ENCODE data around the gene LIF.

DNA sequence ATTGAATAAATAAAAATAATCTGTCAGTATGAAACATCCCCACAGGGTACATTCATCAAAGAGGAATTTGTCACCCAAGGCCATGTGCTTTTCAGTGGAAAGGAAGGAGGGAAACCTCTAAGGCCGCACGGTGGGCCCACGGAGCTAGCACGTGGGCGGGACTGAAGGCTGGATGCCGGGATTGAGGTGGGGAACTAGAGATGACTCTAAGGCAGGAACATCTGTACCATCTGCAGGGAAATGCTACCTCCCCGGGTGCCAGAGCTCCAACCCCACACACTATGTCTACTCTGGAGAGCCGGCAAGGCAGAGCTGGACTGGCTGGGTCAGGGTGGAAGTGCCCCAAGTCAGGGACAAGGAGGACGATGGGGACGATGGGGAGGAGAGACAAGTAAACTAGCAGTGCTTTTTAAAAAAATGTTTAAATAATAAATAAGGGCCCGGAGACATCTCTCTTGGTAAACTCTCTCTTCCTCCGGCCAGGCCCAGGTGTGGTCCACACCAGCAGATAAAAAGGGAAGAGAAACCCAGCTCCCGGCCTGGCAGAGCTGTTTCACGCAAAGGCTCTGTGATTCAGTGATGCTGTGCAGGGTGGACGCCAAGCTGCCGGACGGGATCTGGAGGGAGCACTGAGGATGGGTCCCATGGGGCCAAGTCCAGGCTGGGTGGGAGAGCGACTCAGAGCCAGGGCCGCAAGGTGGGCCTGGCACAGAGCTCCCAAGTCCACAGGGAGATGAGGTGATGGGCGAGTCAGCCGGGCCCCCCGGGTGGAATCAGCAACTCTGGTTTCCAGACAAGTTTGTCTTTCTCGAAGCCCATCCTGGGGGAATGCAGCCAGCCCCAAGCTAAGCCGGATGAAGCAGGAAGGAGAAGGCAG lies 5.8 kb downstream of the LIF start:
- no peak for TF ChIP-seq ZC3H10 (CRISPR knock-in tag; IDR thresholded peaks at IDR 0.05)
- TF ChIP-seq GLIS3 (CRISPR knock-in tag; IDR thresholded peaks at IDR 0.05), result no peak
- no peak for TF ChIP-seq ARNTL (CRISPR knock-in tag; IDR thresholded peaks at IDR 0.05; ENCODE audit: borderline replicate concordance, low read depth)
- no peak for TF ChIP-seq CSDC2 (CRISPR knock-in tag; IDR thresholded peaks at IDR 0.05)
- no peak for TF ChIP-seq ZFP3 (CRISPR knock-in tag; IDR thresholded peaks at IDR 0.05)
- TF ChIP-seq ZNF70 (CRISPR knock-in tag; IDR thresholded peaks at IDR 0.05), result no peak
- no peak for TF ChIP-seq TOX (CRISPR knock-in tag; IDR thresholded peaks at IDR 0.05; ENCODE audit: borderline replicate concordance)
- TF ChIP-seq, protein P1, sequence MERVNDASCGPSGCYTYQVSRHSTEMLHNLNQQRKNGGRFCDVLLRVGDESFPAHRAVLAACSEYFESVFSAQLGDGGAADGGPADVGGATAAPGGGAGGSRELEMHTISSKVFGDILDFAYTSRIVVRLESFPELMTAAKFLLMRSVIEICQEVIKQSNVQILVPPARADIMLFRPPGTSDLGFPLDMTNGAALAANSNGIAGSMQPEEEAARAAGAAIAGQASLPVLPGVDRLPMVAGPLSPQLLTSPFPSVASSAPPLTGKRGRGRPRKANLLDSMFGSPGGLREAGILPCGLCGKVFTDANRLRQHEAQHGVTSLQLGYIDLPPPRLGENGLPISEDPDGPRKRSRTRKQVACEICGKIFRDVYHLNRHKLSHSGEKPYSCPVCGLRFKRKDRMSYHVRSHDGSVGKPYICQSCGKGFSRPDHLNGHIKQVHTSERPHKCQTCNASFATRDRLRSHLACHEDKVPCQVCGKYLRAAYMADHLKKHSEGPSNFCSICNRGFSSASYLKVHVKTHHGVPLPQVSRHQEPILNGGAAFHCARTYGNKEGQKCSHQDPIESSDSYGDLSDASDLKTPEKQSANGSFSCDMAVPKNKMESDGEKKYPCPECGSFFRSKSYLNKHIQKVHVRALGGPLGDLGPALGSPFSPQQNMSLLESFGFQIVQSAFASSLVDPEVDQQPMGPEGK (CRISPR knock-in tag; IDR thresholded peaks at IDR 0.05; ENCODE audit: borderline replicate concordance), result no peak
- TF ChIP-seq, protein P2, sequence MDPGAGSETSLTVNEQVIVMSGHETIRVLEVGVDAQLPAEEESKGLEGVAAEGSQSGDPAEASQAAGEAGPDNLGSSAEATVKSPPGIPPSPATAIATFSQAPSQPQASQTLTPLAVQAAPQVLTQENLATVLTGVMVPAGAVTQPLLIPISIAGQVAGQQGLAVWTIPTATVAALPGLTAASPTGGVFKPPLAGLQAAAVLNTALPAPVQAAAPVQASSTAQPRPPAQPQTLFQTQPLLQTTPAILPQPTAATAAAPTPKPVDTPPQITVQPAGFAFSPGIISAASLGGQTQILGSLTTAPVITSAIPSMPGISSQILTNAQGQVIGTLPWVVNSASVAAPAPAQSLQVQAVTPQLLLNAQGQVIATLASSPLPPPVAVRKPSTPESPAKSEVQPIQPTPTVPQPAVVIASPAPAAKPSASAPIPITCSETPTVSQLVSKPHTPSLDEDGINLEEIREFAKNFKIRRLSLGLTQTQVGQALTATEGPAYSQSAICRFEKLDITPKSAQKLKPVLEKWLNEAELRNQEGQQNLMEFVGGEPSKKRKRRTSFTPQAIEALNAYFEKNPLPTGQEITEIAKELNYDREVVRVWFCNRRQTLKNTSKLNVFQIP (CRISPR knock-in tag; IDR thresholded peaks at IDR 0.05; ENCODE audit: borderline replicate concordance, low read depth), result no peak
- no peak for TF ChIP-seq ZNF565 (CRISPR knock-in tag; conservative IDR thresholded peaks at IDR 0.05; ENCODE audit: low read depth)
- no peak for TF ChIP-seq SNAI2 (CRISPR knock-in tag; IDR thresholded peaks at IDR 0.05)
- no peak for TF ChIP-seq RARB (CRISPR knock-in tag; IDR thresholded peaks at IDR 0.05)
- TF ChIP-seq PPARA (CRISPR knock-in tag; IDR thresholded peaks at IDR 0.05; ENCODE audit: borderline replicate concordance), result no peak

Data from SK-N-SH treated with all-trans-retinoic acid at 6 μM for 48 hours (cell line).